ENCODE data around the gene RNASE4. TPM values are rescaled to one million over a fixed set of nuclear protein-coding genes. Genes with fewer than 3 reads are reported as not detected.

The RNASE4 gene
- total RNA-seq, 2 experiments from 2014 or later, result 0.11 to 0.38 TPM

DNA sequence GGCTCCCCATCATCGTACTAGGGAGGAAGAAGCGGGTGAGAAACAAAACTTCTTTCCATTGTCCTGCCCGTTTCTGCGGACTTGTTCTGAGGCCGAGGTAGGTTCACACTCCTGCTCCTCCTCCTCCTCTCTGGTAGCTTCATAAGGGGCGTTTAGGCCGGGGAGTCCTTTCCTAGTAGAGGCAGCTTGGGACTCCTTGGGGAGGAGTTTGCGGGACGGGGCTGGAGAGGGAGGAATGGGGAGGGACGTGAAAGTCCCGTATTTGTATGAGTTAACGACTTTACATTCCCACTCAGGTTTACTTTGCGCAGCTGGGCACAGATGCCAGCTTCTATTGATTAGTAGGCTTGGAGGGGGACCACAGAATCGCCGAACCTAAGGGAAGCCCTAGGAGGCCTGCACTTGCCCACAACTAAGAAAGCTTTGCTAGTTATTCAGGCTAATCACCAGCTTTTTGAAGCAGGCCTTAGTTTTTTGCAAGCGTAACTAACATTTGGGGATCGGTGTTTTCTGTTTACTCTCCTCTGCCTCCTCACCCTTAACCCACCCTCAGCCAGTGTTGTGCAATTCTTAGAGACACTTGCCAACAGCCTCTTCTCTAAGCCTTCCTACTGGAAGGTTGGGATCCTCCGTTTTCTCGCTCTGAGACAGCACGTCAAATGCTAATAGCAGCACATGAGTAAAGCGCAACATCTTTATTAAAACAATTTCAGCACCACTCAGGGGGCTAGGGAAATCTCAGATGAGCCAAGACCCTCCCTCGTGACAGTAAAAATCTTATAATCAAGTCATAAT lies 499 bp downstream of the RNASE4 start:
- no peak for ATAC-seq (ENCODE audit: poor library complexity)
- no peaks in the 10 kb centered on the region for H3K9me3 ChIP-seq (ENCODE audit: control insufficient read depth in 1 of 2, insufficient read depth in 1 of 2, low read length in 2 of 2)
- no peaks in the 10 kb centered on the region for H3K36me3 ChIP-seq (ENCODE audit: insufficient read depth, low read length)
- TF ChIP-seq, protein P1, sequence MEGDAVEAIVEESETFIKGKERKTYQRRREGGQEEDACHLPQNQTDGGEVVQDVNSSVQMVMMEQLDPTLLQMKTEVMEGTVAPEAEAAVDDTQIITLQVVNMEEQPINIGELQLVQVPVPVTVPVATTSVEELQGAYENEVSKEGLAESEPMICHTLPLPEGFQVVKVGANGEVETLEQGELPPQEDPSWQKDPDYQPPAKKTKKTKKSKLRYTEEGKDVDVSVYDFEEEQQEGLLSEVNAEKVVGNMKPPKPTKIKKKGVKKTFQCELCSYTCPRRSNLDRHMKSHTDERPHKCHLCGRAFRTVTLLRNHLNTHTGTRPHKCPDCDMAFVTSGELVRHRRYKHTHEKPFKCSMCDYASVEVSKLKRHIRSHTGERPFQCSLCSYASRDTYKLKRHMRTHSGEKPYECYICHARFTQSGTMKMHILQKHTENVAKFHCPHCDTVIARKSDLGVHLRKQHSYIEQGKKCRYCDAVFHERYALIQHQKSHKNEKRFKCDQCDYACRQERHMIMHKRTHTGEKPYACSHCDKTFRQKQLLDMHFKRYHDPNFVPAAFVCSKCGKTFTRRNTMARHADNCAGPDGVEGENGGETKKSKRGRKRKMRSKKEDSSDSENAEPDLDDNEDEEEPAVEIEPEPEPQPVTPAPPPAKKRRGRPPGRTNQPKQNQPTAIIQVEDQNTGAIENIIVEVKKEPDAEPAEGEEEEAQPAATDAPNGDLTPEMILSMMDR (IDR thresholded peaks at IDR 0.05), result no peak
- ChIA-PET POLR2A (interaction anchor here (0.7 to 5.1 kb wide), 11 partner anchors 17 to 353 kb away, joined by 3 to 85 read pairs (median 35); partner anchors contain the start of genes APEX1, NDRG2, OSGEP and PARP2), CTCF (interaction anchor here (0.7 to 3.2 kb wide), 6 partner anchors 54 to 357 kb away, joined by 3 to 14 read pairs (median 4); no protein-coding TSS in a partner anchor)
- peak overlapping the region in 1 of 2 donors; percentile 95 for H3K27ac ChIP-seq (ENCODE audit: low read depth in 1 of 2, low read length in 2 of 2)
- H3K27me3 ChIP-seq (ENCODE audit: control insufficient read depth in 1 of 2, insufficient read depth in 2 of 2, low read length in 2 of 2), result no peaks in the 10 kb centered on the region
- Mint-ChIP-seq H3K27me3 (peaks cover 7% of the 10 kb centered on the region), H3K4me1 (ENCODE audit: low read depth) (peaks cover 5% of the 10 kb centered on the region), H3K27ac (no peak overlapping the region), H3K9me3 (no peaks in the 10 kb centered on the region), H3K4me3 (no peak overlapping the region), H3K36me3 (ENCODE audit: low read depth) (peaks cover 4% of the 10 kb centered on the region)
- intact Hi-C loops (cut with DNase I, micrococcal nuclease), result loop anchor here (1.0 to 5.0 kb wide), 6 partner anchors 53 to 343 kb away; partner anchors contain the start of genes OSGEP (in 1 of the 2), PARP2 (in 1 of the 2), PIP4P1 (in 1 of the 2) and TEP1 (in 1 of the 2)
- peak overlapping the region; percentile 79 for H3K4me3 ChIP-seq (ENCODE audit: low read length)
- DNase-seq, result no peak
- H3K4me1 ChIP-seq (ENCODE audit: insufficient read depth, low read length), result peaks cover 48% of the 10 kb centered on the region

DNA sequence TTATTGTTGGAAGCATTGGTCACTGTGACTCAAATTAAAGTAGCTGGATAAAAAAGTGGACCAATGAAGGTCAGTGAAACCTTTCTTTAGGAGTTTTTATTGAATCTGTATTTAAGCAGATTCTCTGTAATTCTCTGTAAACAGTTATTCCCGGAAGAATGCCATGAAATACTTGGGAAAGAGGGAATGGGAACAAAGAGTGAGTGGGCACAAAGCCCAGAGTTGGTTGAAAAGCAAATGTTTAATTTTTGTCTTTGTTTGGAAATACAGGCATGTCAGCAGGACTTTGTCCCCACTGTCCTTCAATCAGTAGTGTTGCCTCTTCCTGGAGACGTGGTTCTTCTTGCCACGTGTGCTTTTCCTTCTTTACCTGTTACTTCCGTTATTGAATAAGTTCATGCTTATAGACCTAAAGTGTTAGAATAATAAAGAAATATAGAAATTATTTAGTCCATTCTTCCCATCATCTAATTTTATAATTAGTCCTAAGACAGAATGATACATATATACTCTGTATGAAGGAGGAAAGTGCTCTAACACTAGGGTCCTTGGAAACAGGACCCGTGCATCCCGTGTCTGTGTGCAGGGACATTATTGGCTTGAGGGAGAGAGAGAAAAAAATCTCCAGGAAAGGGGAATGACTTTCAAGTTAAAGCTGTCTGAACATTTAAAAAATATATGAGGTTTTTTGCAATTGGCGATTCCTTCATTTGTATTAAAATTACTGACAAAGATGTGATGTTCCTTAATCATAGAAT lies 2.2 kb downstream of the RNASE4 start:
- Mint-ChIP-seq H3K9me3 (no peaks in the 10 kb centered on the region), H3K4me1 (ENCODE audit: low read depth) (peaks cover 11% of the 10 kb centered on the region), H3K4me3 (no peak overlapping the region), H3K27ac (peak overlapping the region; percentile 11), H3K27me3 (peaks cover 2% of the 10 kb centered on the region), H3K36me3 (ENCODE audit: low read depth) (peaks cover 4% of the 10 kb centered on the region)
- no peak overlapping the region for H3K4me3 ChIP-seq (ENCODE audit: low read length)
- H3K27me3 ChIP-seq (ENCODE audit: control insufficient read depth in 1 of 2, insufficient read depth in 2 of 2, low read length in 2 of 2), result no peaks in the 10 kb centered on the region
- no peaks in the 10 kb centered on the region for H3K36me3 ChIP-seq (ENCODE audit: insufficient read depth, low read length)
- intact Hi-C loops (cut with DNase I, micrococcal nuclease), result loop anchor here in 1 of 2 experiments (5.0 kb wide), 1 partner anchor 274 kb away; the partner anchor contains the start of gene TEP1
- TF ChIP-seq, protein P1 (IDR thresholded peaks at IDR 0.05), result no peak
- no peak for DNase-seq
- no peaks in the 10 kb centered on the region for H3K9me3 ChIP-seq (ENCODE audit: control insufficient read depth in 1 of 2, insufficient read depth in 1 of 2, low read length in 2 of 2)
- POLR2A ChIA-PET, result no interaction called here
- peaks cover 31% of the 10 kb centered on the region for H3K4me1 ChIP-seq (ENCODE audit: insufficient read depth, low read length)
- CTCF ChIA-PET, result interaction anchor here (0.6 kb wide), 1 partner anchor 38 kb away, joined by 3 read pairs; no protein-coding TSS in a partner anchor
- no peak overlapping the region for H3K27ac ChIP-seq (ENCODE audit: low read depth in 1 of 2, low read length in 2 of 2)
- ATAC-seq (ENCODE audit: poor library complexity), result no peak

- Histone ChIP-seq H3K27ac (ENCODE audit: low read depth in 1 of 2, low read length in 2 of 2) (no peak overlapping the region), H3K27me3 (ENCODE audit: control insufficient read depth in 1 of 2, insufficient read depth in 2 of 2, low read length in 2 of 2) (no peaks in the 10 kb centered on the region), H3K36me3 (ENCODE audit: insufficient read depth, low read length) (no peaks in the 10 kb centered on the region), H3K4me1 (ENCODE audit: insufficient read depth, low read length) (peaks cover 21% of the 10 kb centered on the region), H3K4me3 (ENCODE audit: low read length) (no peak overlapping the region), H3K9me3 (ENCODE audit: control insufficient read depth in 1 of 2, insufficient read depth in 1 of 2, low read length in 2 of 2) (no peaks in the 10 kb centered on the region)
- H3K9me3 Mint-ChIP-seq, result no peaks in the 10 kb centered on the region
- DNase-seq (no peak), ATAC-seq (ENCODE audit: poor library complexity) (no peak)
- no peak overlapping the region for H3K27ac Mint-ChIP-seq
- ChIA-PET CTCF (no interaction called here), POLR2A (no interaction called here)
- intact Hi-C loops (cut with DNase I, micrococcal nuclease), result loop anchor here in 1 of 2 experiments (5.0 kb wide), 1 partner anchor 275 kb away; the partner anchor contains the start of gene TEP1
- H3K36me3 Mint-ChIP-seq (ENCODE audit: low read depth), result peaks cover 4% of the 10 kb centered on the region
- H3K4me1 Mint-ChIP-seq (ENCODE audit: low read depth), result peaks cover 11% of the 10 kb centered on the region
- H3K4me3 Mint-ChIP-seq, result peak overlapping the region; percentile 40
- TF ChIP-seq, protein P1 (IDR thresholded peaks at IDR 0.05), result no peak
- no peaks in the 10 kb centered on the region for H3K27me3 Mint-ChIP-seq
Observed at GRCh38 chr14:20687362-20688166, 3.2 kb downstream of the RNASE4 start.

Measured in CD4-positive, alpha-beta T cell (primary cell).